Measurements from ENCODE around the gene C2orf68.

- no peak for TF ChIP-seq CTCF (optimal IDR thresholded peaks at IDR 0.05 in 1 of 3, IDR thresholded peaks at IDR 0.05 in 1 of 3, conservative IDR thresholded peaks at IDR 0.05 in 1 of 3; ENCODE audit: extremely low read depth in 1 of 3, insufficient read depth in 2 of 3, low read length in 3 of 3)
- TF ChIP-seq EZH2 (IDR thresholded peaks at IDR 0.05; ENCODE audit: low read length), result no peak
These were observed 20.9 kb downstream of the C2orf68 start for GRCh38 chr2:85590950-85591349.

Data from keratinocyte (primary cell).